ENCODE data around the gene NDUFA6.

DNA sequence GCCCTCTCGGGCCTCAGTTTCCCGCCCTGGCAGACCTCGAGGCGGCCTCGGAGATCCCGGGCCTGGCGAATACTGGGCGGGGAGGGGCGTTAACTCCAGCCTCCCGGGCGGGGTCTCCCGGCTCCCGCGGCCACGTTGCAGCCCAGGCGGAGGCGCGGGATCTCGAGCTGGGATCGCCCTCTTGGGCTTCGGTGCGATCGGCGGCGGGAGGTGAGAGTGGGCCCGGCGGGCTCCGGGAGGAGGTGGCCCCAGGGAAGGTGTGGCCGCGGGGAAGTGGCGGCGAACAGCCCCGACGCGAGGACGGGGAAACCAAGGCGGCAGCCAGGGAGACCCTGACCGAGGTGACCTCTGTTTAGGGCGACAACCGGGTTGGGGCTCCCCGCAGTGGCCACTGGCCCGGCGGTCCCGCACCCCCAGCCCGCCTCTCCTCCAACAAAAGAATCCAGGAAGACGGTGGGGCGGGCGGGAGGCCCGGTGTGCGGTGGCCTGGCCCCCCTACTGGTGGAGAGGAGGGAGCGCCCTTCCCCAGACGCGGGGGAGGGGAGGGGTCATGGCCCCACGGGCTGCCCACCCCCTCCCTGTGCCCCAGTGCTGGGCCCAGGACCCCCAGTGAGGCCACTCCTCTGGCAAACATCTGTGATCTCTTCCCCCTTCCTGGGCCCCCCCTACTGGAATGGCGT is 16.3 kb downstream of the NDUFA6 start, which contains the start of gene PHETA2:
- TF ChIP-seq GATA2 (IDR thresholded peaks at IDR 0.05; ENCODE audit: low read depth, low read length) (no peak), GATA3 (IDR thresholded peaks at IDR 0.05; ENCODE audit: low read depth, low read length) (no peak)
